Measurements from ENCODE around the gene KYNU.
"Not testable (repeated sequence)": the region's sequence is repeated elsewhere in the genome, so short reads cannot be mapped to it uniquely, and the experiment has no call there.

KYNU gene

GRCh38 chr2:142877216-142877838 lies at the start of gene KYNU:
KYNU (plus strand) TSS chr2:142877664; CDS start chr2:142885368, 7,704 bp downstream.
- peak within 1 kb of the TSS; percentile 99 for H3K27ac ChIP-seq
- DNase-seq (ENCODE audit: low read depth, low spot score): no peak

GRCh38 chr2:142834021-142834420 lies 43.4 kb upstream of the KYNU start:
- DNase-seq (ENCODE audit: low read depth, low spot score): no peak
- no peak overlapping the region for H3K27ac ChIP-seq

DNA sequence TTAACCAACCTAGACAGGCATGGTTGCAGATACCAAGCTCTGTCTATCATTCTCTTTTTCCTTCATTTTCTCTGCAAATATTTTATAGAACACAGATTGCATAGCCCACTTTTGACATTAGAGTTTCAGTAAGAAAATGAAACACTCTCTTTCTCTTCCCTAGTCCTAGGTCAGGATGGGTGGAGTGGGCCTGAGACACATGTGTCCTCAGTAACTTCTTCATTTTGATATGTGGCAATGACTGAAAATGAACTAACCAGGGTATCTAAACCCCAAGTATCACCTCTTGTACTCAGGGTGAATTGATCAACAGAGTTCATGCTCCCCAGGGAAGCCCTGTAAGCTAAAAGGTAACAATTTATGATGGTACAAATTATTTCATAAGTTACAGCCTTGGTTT lies 37.0 kb upstream of the KYNU start:
- no peak for DNase-seq (ENCODE audit: low read depth, low spot score)
- H3K27ac ChIP-seq: no peak overlapping the region

DNA sequence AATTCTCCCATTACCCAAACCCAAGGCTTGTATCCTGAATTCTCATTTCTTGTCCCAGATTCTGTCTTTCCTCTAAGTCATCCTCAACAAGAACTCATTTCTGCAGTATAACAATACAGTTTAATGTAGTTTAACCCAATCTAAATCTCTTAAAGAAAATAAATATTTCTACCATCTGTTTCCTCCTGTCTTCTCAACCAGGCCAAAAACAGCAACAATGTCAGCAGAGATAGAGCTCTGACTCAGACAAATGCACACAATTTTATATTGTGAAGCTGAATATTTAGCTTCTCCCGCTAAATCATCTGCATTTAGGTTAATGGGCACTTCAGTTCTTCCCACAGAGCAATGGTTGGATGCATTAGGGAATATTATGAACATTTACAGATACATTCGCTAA lies 35.7 kb upstream of the KYNU start:
- DNase-seq (ENCODE audit: low read depth, low spot score): no peak
- H3K27ac ChIP-seq: no peak overlapping the region

- no peak for DNase-seq (ENCODE audit: low read depth, low spot score)
- no peak overlapping the region for H3K27ac ChIP-seq
Measured at GRCh38 chr2:142842369-142842768, 35.1 kb upstream of the KYNU start.

GRCh38 chr2:142843731-142844130 lies 33.7 kb upstream of the KYNU start:
- no peak for DNase-seq (ENCODE audit: low read depth, low spot score)
- no peak overlapping the region for H3K27ac ChIP-seq

DNA sequence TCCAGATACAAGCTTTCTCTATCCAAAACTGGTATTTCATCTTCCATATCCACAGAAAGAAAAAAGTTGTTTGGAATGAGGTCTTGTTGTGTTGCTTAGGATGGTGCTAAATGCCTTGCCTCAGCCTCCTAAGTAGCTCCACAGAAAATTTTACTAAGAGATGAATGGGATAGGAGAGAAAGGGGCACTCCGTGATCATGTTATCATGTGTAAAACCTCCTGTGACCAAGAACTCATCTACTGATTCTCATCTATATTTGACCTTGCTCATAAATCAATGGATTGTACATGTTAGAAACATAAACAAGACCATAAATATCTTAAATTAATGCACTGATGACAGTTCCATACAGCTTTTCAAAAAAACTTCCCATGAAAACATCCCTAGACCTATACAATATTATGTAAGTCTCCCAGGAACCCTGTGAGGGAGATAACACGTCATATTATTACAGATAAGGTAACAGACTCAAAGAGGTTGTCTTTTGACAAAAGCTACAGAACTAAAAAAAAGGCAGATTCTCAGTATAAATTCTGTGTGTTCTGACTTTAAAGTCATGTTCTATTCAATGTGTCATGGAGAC lies 29.3 kb upstream of the KYNU start:
- no peak overlapping the region for H3K27ac ChIP-seq
- no peak for DNase-seq (ENCODE audit: low read depth, low spot score)

GRCh38 chr2:142849820-142850219 lies 27.6 kb upstream of the KYNU start:
- H3K27ac ChIP-seq: no peak overlapping the region
- no peak for DNase-seq (ENCODE audit: low read depth, low spot score)

GRCh38 chr2:142853912-142854311 lies 23.6 kb upstream of the KYNU start:
- no peak overlapping the region for H3K27ac ChIP-seq
- no peak for DNase-seq (ENCODE audit: low read depth, low spot score)

GRCh38 chr2:142857256-142858164 lies 20.0 kb upstream of the KYNU start:
- H3K27ac ChIP-seq: peak overlapping the region; percentile 49
- DNase-seq (ENCODE audit: low read depth, low spot score): no peak

DNA sequence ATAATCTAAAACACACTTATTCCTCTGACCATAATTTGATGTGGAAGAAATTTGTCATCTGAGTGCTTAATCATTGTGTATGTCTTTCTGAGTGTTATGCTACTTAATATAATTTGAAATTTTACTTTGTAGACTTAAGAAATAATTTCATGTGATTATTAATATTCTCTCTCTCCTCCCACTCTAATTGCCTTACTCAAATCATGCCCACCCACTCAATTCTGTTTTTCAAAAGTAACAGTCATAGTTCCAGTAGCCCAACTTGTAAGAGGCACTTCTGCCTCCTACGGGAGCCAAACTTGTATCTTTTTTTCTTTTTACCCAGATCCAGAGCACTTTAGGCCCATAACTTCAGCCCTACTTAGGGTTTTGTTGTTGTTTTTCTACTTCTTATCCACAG lies 18.5 kb upstream of the KYNU start:
- no peak overlapping the region for H3K27ac ChIP-seq
- no peak for DNase-seq (ENCODE audit: low read depth, low spot score)

- no peak overlapping the region for H3K27ac ChIP-seq
- no peak for DNase-seq (ENCODE audit: low read depth, low spot score)
Measured at GRCh38 chr2:142862299-142862698, 15.2 kb upstream of the KYNU start.

GRCh38 chr2:142862847-142863246 lies 14.6 kb upstream of the KYNU start:
- DNase-seq (ENCODE audit: low read depth, low spot score): no peak
- H3K27ac ChIP-seq: peak overlapping the region; percentile 51

DNA sequence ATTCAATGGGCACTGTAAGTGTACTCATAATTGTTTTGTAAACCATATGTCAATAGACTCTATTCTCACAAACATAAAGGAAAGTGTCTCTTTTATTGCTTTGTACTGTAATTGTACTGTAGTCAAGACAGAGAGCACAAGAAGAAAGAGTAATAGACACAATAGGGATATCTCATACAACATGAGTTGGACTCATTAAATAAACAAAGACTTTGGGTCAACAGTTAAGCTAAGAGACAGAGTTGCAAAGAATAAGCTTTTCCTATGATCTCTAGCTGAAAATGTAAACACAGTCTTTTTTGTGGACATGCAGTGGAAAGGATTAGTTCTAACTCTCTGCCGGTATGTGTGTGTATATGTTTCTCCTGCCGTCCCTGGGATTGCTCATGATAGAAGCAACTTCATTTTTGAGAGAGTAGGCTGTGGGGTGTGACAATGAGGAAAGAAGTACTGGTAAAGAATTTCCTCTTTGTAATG lies 13.9 kb upstream of the KYNU start:
- no peak for DNase-seq (ENCODE audit: low read depth, low spot score)
- H3K27ac ChIP-seq: peak overlapping the region; percentile 51

GRCh38 chr2:142864605-142865004 lies 12.9 kb upstream of the KYNU start:
- not testable (repeated sequence) for DNase-seq (ENCODE audit: low read depth, low spot score); H3K27ac ChIP-seq

DNA sequence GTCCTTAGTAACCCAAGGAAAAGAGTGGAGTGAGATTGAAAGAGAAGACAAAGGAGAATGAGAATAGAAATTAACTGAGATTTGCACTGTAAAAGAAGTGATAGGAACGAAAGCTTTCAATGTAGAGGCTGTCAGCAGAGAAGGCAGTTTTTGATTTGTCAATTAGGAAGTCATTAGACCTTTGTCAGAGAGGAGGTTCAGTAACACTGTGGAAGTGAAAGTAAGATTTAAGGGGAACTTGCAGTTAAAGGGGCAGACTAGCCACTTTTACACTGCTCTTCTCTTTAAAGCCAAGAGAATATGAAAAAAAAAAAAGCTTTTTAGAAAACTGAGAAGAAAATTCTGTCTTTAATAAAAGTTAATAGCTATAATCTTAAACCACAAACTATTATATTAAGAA lies 11.5 kb upstream of the KYNU start:
- peak overlapping the region; percentile 98 for H3K27ac ChIP-seq
- no peak for DNase-seq (ENCODE audit: low read depth, low spot score)

DNA sequence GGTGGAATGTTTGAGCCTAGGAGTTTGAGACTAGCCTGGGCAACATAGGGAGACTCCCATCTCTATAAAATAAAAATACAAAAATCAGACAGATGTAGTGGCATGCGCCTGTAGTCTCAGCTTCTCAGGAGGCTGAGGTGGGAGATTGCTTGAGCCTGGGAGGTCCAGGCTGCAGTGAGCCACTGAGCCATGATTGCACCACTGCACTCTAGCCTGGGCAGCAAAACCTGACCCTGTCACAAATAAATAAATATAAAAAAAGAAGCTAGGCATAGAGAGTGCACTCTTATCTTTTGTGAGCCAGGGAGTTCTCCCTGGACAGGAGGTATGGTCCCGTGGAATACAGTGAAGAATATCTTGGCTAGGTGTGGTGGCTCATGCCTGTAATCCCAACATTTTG lies 11.0 kb upstream of the KYNU start:
- DNase-seq (ENCODE audit: low read depth, low spot score): no peak
- peak overlapping the region; percentile 98 for H3K27ac ChIP-seq

- H3K27ac ChIP-seq: peak overlapping the region; percentile 98
- peak; percentile 91 for DNase-seq (ENCODE audit: low read depth, low spot score)
Measured at GRCh38 chr2:142867136-142867535, 10.3 kb upstream of the KYNU start.

DNA sequence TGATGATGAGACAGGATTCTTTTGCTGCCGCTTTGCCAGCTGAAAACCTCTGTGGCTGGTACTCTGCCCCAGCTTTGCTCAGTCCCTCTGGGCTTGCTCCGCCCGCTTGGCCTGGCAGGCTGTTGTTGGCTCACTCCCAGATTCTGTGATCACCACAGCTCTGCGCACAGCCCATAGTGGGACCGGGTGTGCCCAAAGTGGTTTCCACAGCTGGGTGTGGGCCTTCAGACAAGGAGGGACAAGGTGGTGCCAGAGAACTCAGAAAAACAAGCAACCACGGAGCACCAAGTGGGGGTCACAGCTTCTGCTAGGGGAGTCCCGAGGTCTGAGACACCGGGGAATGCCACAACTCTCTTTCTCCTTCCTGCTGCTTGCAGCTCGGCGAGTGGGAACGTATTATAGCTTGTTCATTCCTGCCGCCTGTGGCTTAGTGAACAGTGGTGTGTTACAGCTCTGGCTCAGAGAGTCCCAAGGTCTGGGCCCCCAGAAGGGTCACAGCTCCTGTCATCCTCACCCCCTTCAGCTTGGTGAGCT lies 9.2 kb upstream of the KYNU start:
- DNase-seq (ENCODE audit: low read depth, low spot score): peak; percentile 75
- peak overlapping the region; percentile 98 for H3K27ac ChIP-seq

GRCh38 chr2:142869065-142869460 lies 8.4 kb upstream of the KYNU start:
- peak overlapping the region; percentile 98 for H3K27ac ChIP-seq
- DNase-seq (ENCODE audit: low read depth, low spot score): not testable (repeated sequence)

Data from epithelial cell of prostate (primary cell).